Spleen (tissue), 7 donors: Measurements from ENCODE around the gene ST3GAL2.

Source experiments
- POLR2A ChIP-seq, 3 donors: fragments of 450-650 bp; IDR thresholded peaks; one replicate each; pipeline ENCODE4 v1.5.1; 2017; ENCODE audit warnings: antibody characterized with exemption in 3 of 3, mild to moderate bottlenecking in 1 of 3
- POLR2AphosphoS5 ChIP-seq, 3 donors: sonication (generic); formaldehyde crosslinking; IDR thresholded peaks; one replicate each; pipeline ENCODE4 v1.5.1; 2017; ENCODE audit warnings: antibody characterized with exemption in 3 of 3
- TF ChIP-seq, protein P1 (sequence below), 11 experiments: fragments of 200-600 bp in 7 of 11; fragments of 450-650 bp in 4 of 11; sonication (generic) in 4 of 11; IDR thresholded peaks in 8 of 11; conservative IDR thresholded peaks in 3 of 11; 1 replicate in 7 of 11; 2 replicates in 4 of 11; pipeline versions ENCODE4 v1.4.0 to v1.8.0; 2016 to 2021; ENCODE audit warnings: antibody characterized with exemption in 11 of 11, inconsistent platforms in 4 of 11, mild to moderate bottlenecking in 1 of 11
- donor health status: DM: no; HTN: no; CAD: no; lungs with moderate emphysema.
- donor health status: DM: no; HTN: no; CAD: no.
- donor health status: DM: no; HTN: no; CAD: no.

GRCh38 chr16:70364399-70364798 is 74.5 kb downstream of the ST3GAL2 start:
- TF ChIP-seq, protein P1, sequence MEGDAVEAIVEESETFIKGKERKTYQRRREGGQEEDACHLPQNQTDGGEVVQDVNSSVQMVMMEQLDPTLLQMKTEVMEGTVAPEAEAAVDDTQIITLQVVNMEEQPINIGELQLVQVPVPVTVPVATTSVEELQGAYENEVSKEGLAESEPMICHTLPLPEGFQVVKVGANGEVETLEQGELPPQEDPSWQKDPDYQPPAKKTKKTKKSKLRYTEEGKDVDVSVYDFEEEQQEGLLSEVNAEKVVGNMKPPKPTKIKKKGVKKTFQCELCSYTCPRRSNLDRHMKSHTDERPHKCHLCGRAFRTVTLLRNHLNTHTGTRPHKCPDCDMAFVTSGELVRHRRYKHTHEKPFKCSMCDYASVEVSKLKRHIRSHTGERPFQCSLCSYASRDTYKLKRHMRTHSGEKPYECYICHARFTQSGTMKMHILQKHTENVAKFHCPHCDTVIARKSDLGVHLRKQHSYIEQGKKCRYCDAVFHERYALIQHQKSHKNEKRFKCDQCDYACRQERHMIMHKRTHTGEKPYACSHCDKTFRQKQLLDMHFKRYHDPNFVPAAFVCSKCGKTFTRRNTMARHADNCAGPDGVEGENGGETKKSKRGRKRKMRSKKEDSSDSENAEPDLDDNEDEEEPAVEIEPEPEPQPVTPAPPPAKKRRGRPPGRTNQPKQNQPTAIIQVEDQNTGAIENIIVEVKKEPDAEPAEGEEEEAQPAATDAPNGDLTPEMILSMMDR (IDR thresholded peaks at IDR 0.05 in 8 of 11, conservative IDR thresholded peaks at IDR 0.05 in 3 of 11), result no peak
- TF ChIP-seq POLR2A (IDR thresholded peaks at IDR 0.05) (no peak), POLR2AphosphoS5 (IDR thresholded peaks at IDR 0.05) (no peak)
